ENCODE measurements around the gene MYO18B. TPM values are rescaled to one million over a fixed set of nuclear protein-coding genes. Genes with fewer than 3 reads are reported as not detected.
A peak's percentile ranks its signal among the peaks of the same experiment; 100 is the strongest.

The MYO18B gene
- total RNA-seq = under 1 TPM; 0.11 to 0.22 TPM
- 0.05 TPM for polyA plus RNA-seq (2013, experiment 1 of 2)
- polyA plus RNA-seq (2013, experiment 2 of 2) = 2.0 TPM
- 0 to 6.0 (median 0.74) reads per million in 172 experiments for total RNA-seq

GRCh38 chr22:25741692-25742626 lies at the start of gene MYO18B:
TSS of gene MYO18B (plus strand) at chr22:25742188. CDS start at chr22:25761093, 18,905 bp downstream.
- H3K36me3 Mint-ChIP-seq (ENCODE audit: low read depth) = no peaks in the 10 kb centered on the region
- no peak within 1 kb of the TSS for H3K4me3 ChIP-seq (ENCODE audit: low read length)
- H3K27me3 Mint-ChIP-seq = no peaks in the 10 kb centered on the region
- intact Hi-C loops (cut with DNase I, micrococcal nuclease) = no loop called here
- DNase-seq = no peak
- H3K4me1 Mint-ChIP-seq (ENCODE audit: low read depth) = peaks cover 9% of the 10 kb centered on the region
- peak within 1 kb of the TSS; percentile 11 for H3K4me3 Mint-ChIP-seq
- no peak within 1 kb of the TSS for H3K27ac Mint-ChIP-seq
- TF ChIP-seq CTCF (IDR thresholded peaks at IDR 0.05) = no peak
- H3K27me3 ChIP-seq (ENCODE audit: control insufficient read depth in 1 of 2, insufficient read depth in 2 of 2, low read length in 2 of 2) = peaks cover 0 to 3% of the 10 kb centered on the region in 2 experiments
- no peaks in the 10 kb centered on the region for H3K9me3 Mint-ChIP-seq
- H3K27ac ChIP-seq (ENCODE audit: low read depth in 1 of 2, low read length in 2 of 2) = no peak within 1 kb of the TSS
- no peaks in the 10 kb centered on the region for H3K9me3 ChIP-seq (ENCODE audit: control insufficient read depth in 1 of 2, insufficient read depth in 1 of 2, low read length in 2 of 2)
- ChIA-PET POLR2A (no interaction called here), CTCF (no interaction called here)
- H3K4me1 ChIP-seq (ENCODE audit: insufficient read depth, low read length) = peaks cover 5% of the 10 kb centered on the region
- no peaks in the 10 kb centered on the region for H3K36me3 ChIP-seq (ENCODE audit: insufficient read depth, low read length)
- no peak for ATAC-seq (ENCODE audit: poor library complexity)

GRCh38 chr22:25692397-25693267 lies 49.4 kb upstream of the MYO18B start:
- Histone ChIP-seq H3K9me3 (ENCODE audit: control insufficient read depth in 1 of 2, insufficient read depth in 1 of 2, low read length in 2 of 2) (no peaks in the 10 kb centered on the region), H3K4me1 (ENCODE audit: insufficient read depth, low read length) (no peaks in the 10 kb centered on the region), H3K27me3 (ENCODE audit: control insufficient read depth in 1 of 2, insufficient read depth in 2 of 2, low read length in 2 of 2) (no peaks in the 10 kb centered on the region), H3K4me3 (ENCODE audit: low read length) (no peak overlapping the region), H3K36me3 (ENCODE audit: insufficient read depth, low read length) (no peaks in the 10 kb centered on the region), H3K27ac (ENCODE audit: low read depth in 1 of 2, low read length in 2 of 2) (no peak overlapping the region)
- no peaks in the 10 kb centered on the region for H3K4me1 Mint-ChIP-seq (ENCODE audit: low read depth)
- ATAC-seq (ENCODE audit: poor library complexity) = no peak
- no peak overlapping the region for H3K4me3 Mint-ChIP-seq
- no peaks in the 10 kb centered on the region for H3K9me3 Mint-ChIP-seq
- no peaks in the 10 kb centered on the region for H3K36me3 Mint-ChIP-seq (ENCODE audit: low read depth)
- H3K27ac Mint-ChIP-seq = no peak overlapping the region
- no peaks in the 10 kb centered on the region for H3K27me3 Mint-ChIP-seq
- ChIA-PET POLR2A (no interaction called here), CTCF (no interaction called here)
- TF ChIP-seq CTCF (IDR thresholded peaks at IDR 0.05) = no peak
- intact Hi-C loops (cut with DNase I, micrococcal nuclease) = no loop called here
- no peak for DNase-seq

- TF ChIP-seq CTCF (IDR thresholded peaks at IDR 0.05) = no peak
- Mint-ChIP-seq H3K4me3 (no peak overlapping the region), H3K27me3 (no peaks in the 10 kb centered on the region), H3K27ac (no peak overlapping the region), H3K4me1 (ENCODE audit: low read depth) (no peaks in the 10 kb centered on the region), H3K9me3 (no peaks in the 10 kb centered on the region), H3K36me3 (ENCODE audit: low read depth) (no peaks in the 10 kb centered on the region)
- intact Hi-C loops (cut with DNase I, micrococcal nuclease) = no loop called here
- Histone ChIP-seq H3K27ac (ENCODE audit: low read depth in 1 of 2, low read length in 2 of 2) (no peak overlapping the region), H3K9me3 (ENCODE audit: control insufficient read depth in 1 of 2, insufficient read depth in 1 of 2, low read length in 2 of 2) (no peaks in the 10 kb centered on the region), H3K4me3 (ENCODE audit: low read length) (no peak overlapping the region), H3K4me1 (ENCODE audit: insufficient read depth, low read length) (no peaks in the 10 kb centered on the region), H3K27me3 (ENCODE audit: control insufficient read depth in 1 of 2, insufficient read depth in 2 of 2, low read length in 2 of 2) (no peaks in the 10 kb centered on the region), H3K36me3 (ENCODE audit: insufficient read depth, low read length) (no peaks in the 10 kb centered on the region)
- ChIA-PET CTCF (no interaction called here), POLR2A (no interaction called here)
- no peak for DNase-seq
- ATAC-seq (ENCODE audit: poor library complexity) = no peak
Observed at GRCh38 chr22:25693268-25693565, 48.8 kb upstream of the MYO18B start.

Data from CD4-positive, alpha-beta T cell (primary cell).